ENCODE results near the gene CCNT2.

GRCh38 chr2:134911400-134911785 lies 7.2 kb upstream of the CCNT2 start:
- TF ChIP-seq POLR2A (IDR thresholded peaks at IDR 0.05) (no peak), CTCF (IDR thresholded peaks at IDR 0.05) (no peak)

Data from esophagus squamous epithelium (tissue), 4 donors.